GM08714 (cell line): ENCODE measurements around the gene NUDT6.

Experiments used
- H3K4me3 ChIP-seq: fragments of 200-500 bp; sonication (Bioruptor generic); 2 replicates; pipeline ENCODE4 v1.5.1; 2014; ENCODE audit warnings: mild to moderate bottlenecking, low read length, inconsistent platforms
- ZNF274 ChIP-seq: IDR thresholded peaks from 2 replicates; pipeline ENCODE4 v1.6.1; 2012; ENCODE audit warnings: mild to moderate bottlenecking, low read depth, low read length

The NUDT6 gene

DNA sequence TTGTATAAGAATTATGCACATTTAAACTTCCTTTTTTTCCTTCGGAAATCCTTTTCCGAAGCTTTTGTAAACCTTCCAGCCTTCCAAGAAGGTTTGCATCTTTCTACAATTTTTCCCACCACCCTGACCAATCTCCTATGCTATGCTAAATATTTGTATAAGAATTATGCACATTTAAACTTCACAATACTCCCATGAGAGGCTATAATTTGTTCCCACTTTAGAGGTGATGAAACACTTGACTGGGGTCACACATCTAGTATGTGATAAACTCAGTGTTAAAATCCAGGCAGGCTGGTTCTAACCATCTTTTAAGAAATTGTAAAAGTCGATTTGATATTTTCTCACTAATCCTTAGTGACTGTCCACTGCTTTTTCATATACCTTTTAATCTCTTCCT, 22.1 kb downstream of the NUDT6 start:
- no peak overlapping the region for H3K4me3 ChIP-seq
- no peak for TF ChIP-seq ZNF274

- no peak for TF ChIP-seq ZNF274
- H3K4me3 ChIP-seq: no peak overlapping the region
Observed at GRCh38 chr4:122899682-122900081, 22.7 kb downstream of the NUDT6 start.

- no peak for TF ChIP-seq ZNF274
- H3K4me3 ChIP-seq: no peak overlapping the region
Observed at GRCh38 chr4:122898370-122899150, 23.8 kb downstream of the NUDT6 start.

DNA sequence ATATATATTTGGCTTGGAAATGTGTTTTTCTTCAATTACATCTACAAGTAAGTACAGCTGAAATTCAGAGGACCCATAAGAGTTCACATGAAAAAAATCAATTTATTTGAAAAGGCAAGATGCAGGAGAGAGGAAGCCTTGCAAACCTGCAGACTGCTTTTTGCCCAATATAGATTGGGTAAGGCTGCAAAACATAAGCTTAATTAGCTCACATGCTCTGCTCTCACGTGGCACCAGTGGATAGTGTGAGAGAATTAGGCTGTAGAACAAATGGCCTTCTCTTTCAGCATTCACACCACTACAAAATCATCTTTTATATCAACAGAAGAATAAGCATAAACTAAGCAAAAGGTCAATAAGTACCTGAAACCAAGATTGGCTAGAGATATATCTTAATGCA, 26.1 kb downstream of the NUDT6 start:
- no peak overlapping the region for H3K4me3 ChIP-seq
- no peak for TF ChIP-seq ZNF274

DNA sequence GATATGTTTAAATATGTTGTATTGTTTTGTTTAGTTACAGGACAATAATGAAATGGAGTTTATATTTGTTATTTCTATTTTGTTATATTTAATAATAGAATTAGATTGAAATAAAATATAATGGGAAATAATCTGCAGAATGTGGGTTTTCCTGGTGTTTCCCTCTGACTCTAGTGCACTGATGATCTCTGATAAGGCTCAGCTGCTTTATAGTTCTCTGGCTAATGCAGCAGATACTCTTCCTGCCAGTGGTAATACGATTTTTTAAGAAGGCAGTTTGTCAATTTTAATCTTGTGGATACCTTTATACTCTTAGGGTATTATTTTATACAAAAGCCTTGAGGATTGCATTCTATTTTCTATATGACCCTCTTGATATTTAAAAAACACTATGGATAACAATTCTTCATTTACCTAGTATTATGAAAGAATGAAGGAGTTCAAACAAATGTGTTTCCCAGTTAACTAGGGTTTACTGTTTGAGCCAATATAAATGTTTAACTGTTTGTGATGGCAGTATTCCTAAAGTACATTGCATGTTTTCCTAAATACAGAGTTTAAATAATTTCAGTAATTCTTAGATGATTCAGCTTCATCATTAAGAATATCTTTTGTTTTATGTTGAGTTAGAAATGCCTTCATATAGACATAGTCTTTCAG, 26.9 kb downstream of the NUDT6 start:
- no peak overlapping the region for H3K4me3 ChIP-seq
- no peak for TF ChIP-seq ZNF274

- no peak overlapping the region for H3K4me3 ChIP-seq
- no peak for TF ChIP-seq ZNF274
Observed at GRCh38 chr4:122894827-122895226, 27.6 kb downstream of the NUDT6 start.

- no peak overlapping the region for H3K4me3 ChIP-seq
- no peak for TF ChIP-seq ZNF274
Observed at GRCh38 chr4:122890147-122890795, 32.1 kb downstream of the NUDT6 start.

DNA sequence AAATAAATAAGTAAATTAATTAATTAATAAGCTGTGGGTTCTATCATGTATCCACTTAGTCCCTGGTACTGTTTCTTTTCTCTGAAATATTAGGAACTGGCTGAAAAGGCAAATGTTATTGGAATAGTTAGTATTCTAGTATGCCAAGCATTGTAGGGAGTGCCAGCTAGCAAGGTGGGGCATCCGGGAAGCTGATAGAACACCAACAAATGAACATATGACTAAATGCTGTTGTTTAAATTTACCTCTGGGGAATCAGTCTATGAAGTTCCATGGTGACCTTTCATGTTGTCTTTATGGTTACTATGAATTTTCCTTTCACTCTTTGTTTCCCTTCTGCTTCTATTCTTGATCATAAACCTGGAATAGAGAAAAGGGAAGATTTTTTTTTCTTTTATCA, 32.7 kb downstream of the NUDT6 start:
- H3K4me3 ChIP-seq: no peak overlapping the region
- no peak for TF ChIP-seq ZNF274

GRCh38 chr4:122884499-122884898, 37.9 kb downstream of the NUDT6 start:
- no peak for TF ChIP-seq ZNF274

GRCh38 chr4:122882857-122883735, 39.3 kb downstream of the NUDT6 start:
- H3K4me3 ChIP-seq: no peak overlapping the region
- TF ChIP-seq ZNF274: no peak

More at GRCh38 chr4:122884499-122884898, 37.9 kb downstream of the NUDT6 start:
- no peak overlapping the region for H3K4me3 ChIP-seq

DNA sequence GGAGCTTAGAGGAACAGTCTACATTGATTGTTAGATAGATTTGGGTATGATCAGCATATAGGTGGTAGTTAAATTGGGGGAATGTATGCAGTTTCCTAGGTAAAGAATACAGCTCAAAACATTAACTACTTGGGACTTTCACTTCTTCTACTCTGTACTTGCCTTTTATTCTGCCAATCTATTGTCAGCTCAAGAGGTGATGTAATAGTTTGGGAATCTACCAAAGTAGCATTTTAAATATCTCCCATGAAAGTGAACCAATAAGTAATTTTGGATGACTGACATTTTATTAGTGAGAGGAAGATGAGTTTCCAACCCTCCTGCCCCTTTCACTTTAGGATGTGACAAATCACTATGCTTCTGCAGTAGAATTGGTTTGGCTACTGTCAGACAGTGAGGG, 43.4 kb downstream of the NUDT6 start:
- no peak for TF ChIP-seq ZNF274
- H3K4me3 ChIP-seq: no peak overlapping the region

DNA sequence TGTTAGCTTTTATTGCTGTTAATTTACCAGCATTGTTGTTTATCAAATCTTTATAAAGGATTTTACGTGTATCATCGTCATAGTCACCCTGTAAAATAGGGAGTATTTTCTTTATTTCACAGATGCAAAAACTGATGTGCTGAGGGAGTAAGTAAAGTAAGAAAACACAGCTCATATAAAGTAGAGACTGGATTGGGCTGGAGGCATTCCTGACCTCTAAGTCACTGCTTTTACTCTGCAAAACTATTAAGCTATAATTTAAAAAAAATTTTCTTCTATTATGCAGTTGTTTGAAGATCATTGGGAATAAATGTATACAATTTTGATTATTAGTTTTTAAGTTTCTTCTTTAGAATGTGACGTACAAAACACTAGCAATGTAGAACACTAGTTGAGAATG, 45.9 kb downstream of the NUDT6 start:
- no peak overlapping the region for H3K4me3 ChIP-seq

DNA sequence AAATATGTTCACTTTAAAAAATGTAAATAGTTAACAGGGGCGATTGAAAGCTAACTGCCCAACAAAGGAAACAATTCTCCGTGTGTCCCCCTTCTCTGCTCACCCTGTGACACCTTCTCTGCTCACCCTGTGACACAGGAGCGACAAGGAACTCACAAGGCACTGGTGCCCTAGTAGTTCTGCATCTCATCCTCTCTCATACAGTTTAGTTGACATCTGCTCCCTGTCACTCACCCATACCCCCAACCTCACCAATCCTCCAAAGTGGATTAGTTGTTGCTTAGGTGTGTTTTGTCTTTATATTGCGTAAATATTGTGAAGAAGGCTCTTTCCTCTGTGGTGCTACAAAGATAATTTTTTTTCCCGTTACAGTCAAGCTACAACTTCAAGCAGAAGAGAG, 46.4 kb downstream of the NUDT6 start:
- H3K4me3 ChIP-seq: no peak overlapping the region
- no peak for TF ChIP-seq ZNF274

More for the DNA sequence above, 45.9 kb downstream of the NUDT6 start:
- no peak for TF ChIP-seq ZNF274
